ENCODE data around the gene DNAJB6. TPM values are rescaled to one million over a fixed set of nuclear protein-coding genes. Genes with fewer than 3 reads are reported as not detected.

The DNAJB6 gene
- total RNA-seq, 2 experiments from 2014 or later: 67.8 to 80.6 TPM

DNA sequence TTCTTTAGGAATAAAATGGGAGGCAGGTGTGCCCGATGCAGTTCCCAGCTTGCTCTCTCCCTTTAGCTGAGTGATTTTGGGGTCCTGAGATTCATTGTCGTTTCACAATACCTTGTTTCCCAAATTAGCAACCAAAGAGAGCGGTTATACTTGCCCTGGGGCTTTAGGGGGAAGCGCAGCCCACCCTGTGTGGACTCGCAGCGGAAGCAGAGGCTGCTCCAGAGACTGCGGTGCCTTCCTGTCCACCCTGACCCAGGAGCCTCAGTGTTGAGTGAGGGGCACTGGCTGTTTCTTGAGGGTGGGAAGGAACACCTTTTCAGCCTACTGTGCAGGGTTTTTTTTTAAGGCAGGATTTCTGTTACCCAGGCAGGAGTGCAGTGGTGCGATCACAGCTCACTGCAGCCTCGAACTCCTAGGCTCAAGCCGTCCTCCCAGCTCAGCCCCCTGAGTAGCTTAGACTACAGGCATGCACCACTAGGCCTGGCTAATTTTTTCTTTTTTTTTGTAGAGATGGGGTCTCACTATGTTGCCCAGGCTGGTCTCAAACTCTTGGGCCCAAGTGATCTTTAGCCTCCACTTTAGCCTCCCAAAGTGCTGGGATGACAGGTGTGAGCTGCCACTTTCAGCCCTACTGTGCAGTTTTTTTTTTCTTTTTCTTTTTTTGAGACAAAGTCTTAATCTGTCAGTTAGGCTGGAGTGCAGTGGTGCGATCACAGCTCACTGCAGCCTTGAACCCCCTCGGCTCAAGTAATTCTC, 67.0 kb downstream of the DNAJB6 start:
- DNase-seq: no peak
- Mint-ChIP-seq H3K4me3 (no peak overlapping the region), H3K9me3 (no peaks in the 10 kb centered on the region), H3K36me3 (ENCODE audit: low read depth) (peaks cover 19% of the 10 kb centered on the region), H3K27me3 (no peaks in the 10 kb centered on the region), H3K27ac (no peak overlapping the region), H3K4me1 (ENCODE audit: low read depth) (peaks cover 14% of the 10 kb centered on the region)
- no peak for ATAC-seq
- ChIA-PET CTCF (interaction anchor here (0.8 kb wide), 1 partner anchor 17 kb away, joined by 3 read pairs; no protein-coding TSS in a partner anchor), POLR2A (interaction anchor here (0.8 kb wide), 1 partner anchor 11 kb away, joined by 3 read pairs; no protein-coding TSS in a partner anchor)
- TF ChIP-seq, protein P1, sequence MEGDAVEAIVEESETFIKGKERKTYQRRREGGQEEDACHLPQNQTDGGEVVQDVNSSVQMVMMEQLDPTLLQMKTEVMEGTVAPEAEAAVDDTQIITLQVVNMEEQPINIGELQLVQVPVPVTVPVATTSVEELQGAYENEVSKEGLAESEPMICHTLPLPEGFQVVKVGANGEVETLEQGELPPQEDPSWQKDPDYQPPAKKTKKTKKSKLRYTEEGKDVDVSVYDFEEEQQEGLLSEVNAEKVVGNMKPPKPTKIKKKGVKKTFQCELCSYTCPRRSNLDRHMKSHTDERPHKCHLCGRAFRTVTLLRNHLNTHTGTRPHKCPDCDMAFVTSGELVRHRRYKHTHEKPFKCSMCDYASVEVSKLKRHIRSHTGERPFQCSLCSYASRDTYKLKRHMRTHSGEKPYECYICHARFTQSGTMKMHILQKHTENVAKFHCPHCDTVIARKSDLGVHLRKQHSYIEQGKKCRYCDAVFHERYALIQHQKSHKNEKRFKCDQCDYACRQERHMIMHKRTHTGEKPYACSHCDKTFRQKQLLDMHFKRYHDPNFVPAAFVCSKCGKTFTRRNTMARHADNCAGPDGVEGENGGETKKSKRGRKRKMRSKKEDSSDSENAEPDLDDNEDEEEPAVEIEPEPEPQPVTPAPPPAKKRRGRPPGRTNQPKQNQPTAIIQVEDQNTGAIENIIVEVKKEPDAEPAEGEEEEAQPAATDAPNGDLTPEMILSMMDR (IDR thresholded peaks at IDR 0.05): no peak
- intact Hi-C loops (cut with micrococcal nuclease): no loop called here

DNA sequence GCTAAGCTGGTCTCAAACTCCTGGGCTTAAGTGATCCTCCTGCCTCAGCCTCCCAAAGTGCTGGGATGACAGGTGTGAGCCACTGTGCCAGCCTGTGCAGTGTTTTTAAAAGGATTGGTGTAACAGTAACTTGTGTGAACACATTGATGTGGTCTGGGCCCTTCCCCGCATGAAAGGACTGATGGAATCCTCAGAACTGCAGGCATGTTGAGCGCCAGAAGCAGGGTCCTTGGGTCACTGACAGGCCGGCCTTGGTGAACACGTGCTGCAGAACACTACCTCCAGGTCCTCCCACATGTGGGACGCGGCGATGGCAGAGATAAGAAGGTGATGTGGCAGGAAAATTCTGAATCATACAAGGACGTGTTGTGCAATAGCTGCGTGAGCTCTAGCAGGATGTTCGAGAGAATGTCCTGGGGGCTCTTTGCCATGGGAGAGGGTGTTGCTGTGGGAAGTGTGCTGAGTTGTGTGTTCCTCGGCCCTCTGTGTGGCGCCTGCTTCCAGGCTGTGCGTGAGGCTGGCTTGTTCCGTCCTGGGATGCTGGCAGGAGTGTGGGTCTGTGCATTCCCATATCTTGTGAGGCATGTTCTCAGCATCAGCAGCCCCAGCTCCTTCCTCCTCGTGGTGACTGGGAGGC, 68.2 kb downstream of the DNAJB6 start:
- Mint-ChIP-seq H3K9me3 (no peaks in the 10 kb centered on the region), H3K27ac (peak overlapping the region; percentile 77), H3K27me3 (no peaks in the 10 kb centered on the region), H3K36me3 (ENCODE audit: low read depth) (peaks cover 18% of the 10 kb centered on the region), H3K4me1 (ENCODE audit: low read depth) (peaks cover 14% of the 10 kb centered on the region), H3K4me3 (no peak overlapping the region)
- ATAC-seq: peak; percentile 57
- TF ChIP-seq, protein P1 (IDR thresholded peaks at IDR 0.05): no peak
- POLR2A ChIA-PET: interaction anchor here (0.8 kb wide), 1 partner anchor 225 kb away, joined by 4 read pairs; no protein-coding TSS in a partner anchor
- CTCF ChIA-PET: interaction anchor here (2.8 kb wide), 1 partner anchor 18 kb away, joined by 8 read pairs; no protein-coding TSS in a partner anchor
- DNase-seq: peak; percentile 62
- intact Hi-C loops (cut with micrococcal nuclease): no loop called here

DNA sequence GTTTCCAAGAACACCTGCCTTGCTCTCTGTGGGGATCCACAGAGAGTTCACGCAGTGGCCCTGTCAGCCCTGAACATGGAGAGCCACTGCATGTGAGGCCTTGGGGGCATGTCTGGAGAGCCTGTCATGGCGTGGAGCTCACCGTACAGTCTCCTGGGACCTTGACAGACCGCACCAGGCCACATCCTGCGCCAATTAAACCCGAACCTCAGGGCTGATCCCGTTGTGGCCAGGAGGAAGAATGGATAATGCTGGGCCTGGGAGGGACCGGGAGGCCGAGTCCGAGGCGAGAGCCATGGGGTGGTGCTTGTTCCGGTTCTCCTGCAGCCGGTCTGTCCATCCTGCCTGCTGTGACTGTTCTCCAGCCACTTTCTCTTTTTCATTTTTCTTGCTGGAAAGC, 68.7 kb downstream of the DNAJB6 start:
- intact Hi-C loops (cut with micrococcal nuclease): no loop called here
- Mint-ChIP-seq H3K27me3 (no peaks in the 10 kb centered on the region), H3K4me1 (ENCODE audit: low read depth) (peaks cover 12% of the 10 kb centered on the region), H3K27ac (peak overlapping the region; percentile 77), H3K9me3 (no peaks in the 10 kb centered on the region), H3K4me3 (no peak overlapping the region), H3K36me3 (ENCODE audit: low read depth) (peaks cover 12% of the 10 kb centered on the region)
- ChIA-PET POLR2A (interaction anchor here (0.8 kb wide), 1 partner anchor 224 kb away, joined by 4 read pairs; no protein-coding TSS in a partner anchor), CTCF (interaction anchor here (2.8 kb wide), 1 partner anchor 19 kb away, joined by 8 read pairs; no protein-coding TSS in a partner anchor)
- TF ChIP-seq, protein P1 (IDR thresholded peaks at IDR 0.05): no peak
- DNase-seq (no peak), ATAC-seq (peak; percentile 9)

DNA sequence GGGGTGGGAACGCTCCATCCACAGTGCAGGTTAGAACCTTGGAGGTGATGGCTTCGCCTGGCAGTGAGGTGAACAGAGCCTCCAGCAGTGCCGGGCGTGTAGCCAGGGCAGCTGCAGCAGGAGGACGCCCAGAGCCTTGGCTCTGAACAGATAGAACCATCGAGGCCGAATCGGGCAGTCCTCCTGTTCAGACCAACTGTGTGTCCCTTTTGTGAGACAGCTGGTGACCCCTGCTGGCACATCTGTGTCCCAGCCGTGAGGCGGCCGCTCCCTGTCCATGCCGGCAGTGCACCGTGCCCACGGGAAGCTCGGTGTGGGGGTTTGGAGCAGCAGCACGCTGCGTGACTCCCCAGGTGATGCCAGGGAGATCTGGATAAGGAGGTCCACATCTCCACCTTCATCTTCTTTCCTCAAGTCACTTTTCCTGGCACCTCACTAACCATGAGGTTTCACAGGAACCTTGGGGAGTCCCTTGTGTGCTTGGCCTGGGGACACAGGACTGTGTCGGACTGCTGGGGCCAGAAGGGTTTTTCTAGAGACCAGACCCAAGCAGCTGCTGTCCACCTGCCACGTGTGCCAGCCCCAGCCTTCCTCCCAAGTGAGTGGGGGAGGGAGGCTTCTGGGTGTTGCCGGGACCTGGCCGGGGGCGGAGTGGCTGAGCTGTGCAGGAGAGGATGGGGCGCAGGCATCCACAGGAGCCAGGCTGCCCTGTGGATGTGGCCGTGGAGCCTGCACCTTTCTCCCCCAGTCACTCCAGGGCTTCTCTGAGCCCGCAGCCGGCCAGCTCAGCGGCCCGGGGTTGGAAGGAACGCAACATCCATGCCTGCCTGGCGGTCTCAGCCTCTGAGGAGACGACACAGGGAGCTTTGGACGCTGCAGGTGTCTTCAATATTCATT, 69.4 kb downstream of the DNAJB6 start:
- Mint-ChIP-seq H3K27ac (no peak overlapping the region), H3K27me3 (no peaks in the 10 kb centered on the region), H3K36me3 (ENCODE audit: low read depth) (peaks cover 8% of the 10 kb centered on the region), H3K9me3 (no peaks in the 10 kb centered on the region), H3K4me3 (no peak overlapping the region), H3K4me1 (ENCODE audit: low read depth) (peaks cover 12% of the 10 kb centered on the region)
- DNase-seq (no peak), ATAC-seq (no peak)
- TF ChIP-seq, protein P1 (IDR thresholded peaks at IDR 0.05): no peak
- intact Hi-C loops (cut with micrococcal nuclease): no loop called here
- POLR2A ChIA-PET: interaction anchor here (0.5 to 0.8 kb wide), 2 partner anchors 101 to 224 kb away, joined by 3 to 4 read pairs; no protein-coding TSS in a partner anchor
- CTCF ChIA-PET: interaction anchor here (2.8 kb wide), 1 partner anchor 20 kb away, joined by 8 read pairs; no protein-coding TSS in a partner anchor
